Measurements from ENCODE around the gene CNIH3. TPM values are rescaled to one million over a fixed set of nuclear protein-coding genes. Genes with fewer than 3 reads are reported as not detected.

Gene CNIH3
- total and polyA plus RNA-seq, 10 of the 15 experiments (the other 5 are each of a cell fraction or from before 2014, with no cell fraction given): 0.77 to 5.8 (median 1.8) TPM

- RAD21 ChIA-PET (ENCODE audit: unreplicated experiment): no interaction called here
- 83% methylated on average over 1 of the region's 1 CpG for WGBS (ENCODE audit: insufficient coverage, insufficient replicate concordance, low lambda C conversion rate, missing lambda C conversion rate)
- no TSS peak for BruUV-seq (replicated peaks)
These were observed 114.4 kb downstream of the CNIH3 start for GRCh38 chr1:224730540-224730939.

GRCh38 chr1:224730965-224731364 lies 114.8 kb downstream of the CNIH3 start:
- ChIA-PET CTCF (interaction anchor here (1.0 to 1.2 kb wide), 3 partner anchors 9 to 192 kb away, joined by 3 to 5 read pairs (median 3); no protein-coding TSS in a partner anchor), RAD21 (ENCODE audit: unreplicated experiment) (no interaction called here), SMC1A (ENCODE audit: uncharacterized antibody, unreplicated experiment) (interaction anchor here (1.0 kb wide), 1 partner anchor 86 kb away, joined by 4 read pairs; no protein-coding TSS in a partner anchor), POLR2A (no interaction called here)
- Histone ChIP-seq H3K27ac (ENCODE audit: control insufficient read depth, insufficient read depth) (no peak overlapping the region), H3K27me3 (replicated peaks in 1 of 2; ENCODE audit: control insufficient read depth in 2 of 2, insufficient read depth in 2 of 2, low read length in 1 of 2) (no peaks in the 10 kb centered on the region), H2AFZ (ENCODE audit: control insufficient read depth, low read depth, low read length) (no peak overlapping the region), H3K4me2 (ENCODE audit: control insufficient read depth, insufficient read depth) (no peak overlapping the region), H3K36me3 (ENCODE audit: control insufficient read depth in 2 of 2, insufficient read depth in 2 of 2, low read length in 1 of 2) (no peaks in the 10 kb centered on the region), H3K4me3 (no peak overlapping the region), H4K20me1 (ENCODE audit: control insufficient read depth, insufficient read depth) (no peaks in the 10 kb centered on the region), H3K9me3 (replicated peaks; ENCODE audit: control insufficient read depth, insufficient read depth, low read length) (no peaks in the 10 kb centered on the region; the same call in 2 of the 3 replicates), H3K9ac (ENCODE audit: control insufficient read depth, insufficient read depth, low read length) (no peak overlapping the region), H3K4me1 (ENCODE audit: control insufficient read depth, insufficient read depth, low read length) (peaks cover 34% of the 10 kb centered on the region), H3K79me2 (ENCODE audit: control insufficient read depth, insufficient read depth, low read length) (no peaks in the 10 kb centered on the region)
- in situ Hi-C loops (cut with MboI) (no loop called here), intact Hi-C loops (cut with micrococcal nuclease; ENCODE audit: unreplicated experiment) (loop anchor here (5.0 to 10.0 kb wide), 3 partner anchors 191 to 1264 kb away; partner anchors contain the start of gene SDE2)
- no TSS peak for BruUV-seq (replicated peaks)
- ATAC-seq (no peak), FAIRE-seq (no peak), DNase-seq (ENCODE audit: low read depth, low spot score) (no peak)
- TF ChIP-seq SMAD5 (IDR thresholded peaks at IDR 0.05; ENCODE audit: low read depth) (no peak), E4F1 (IDR thresholded peaks at IDR 0.05; ENCODE audit: borderline replicate concordance, partially characterized antibody) (no peak), IRF3 (IDR thresholded peaks at IDR 0.05) (no peak), POLR2AphosphoS5 (IDR thresholded peaks at IDR 0.05; ENCODE audit: low read length) (no peak), ZNF274 (IDR thresholded peaks at IDR 0.05; ENCODE audit: insufficient read depth, insufficient read length) (no peak), ATF2 (IDR thresholded peaks at IDR 0.05; ENCODE audit: low read length) (no peak), RFX5 (IDR thresholded peaks at IDR 0.05; ENCODE audit: low read depth, low read length) (no peak), SREBF2 (IDR thresholded peaks at IDR 0.05; ENCODE audit: low read length) (no peak), ELK1 (IDR thresholded peaks at IDR 0.05; ENCODE audit: low read depth, low read length) (no peak)

More at GRCh38 chr1:224730540-224730939, 114.4 kb downstream of the CNIH3 start:
- Histone ChIP-seq H3K79me2 (ENCODE audit: control insufficient read depth, insufficient read depth, low read length) (no peaks in the 10 kb centered on the region), H3K27me3 (replicated peaks in 1 of 2; ENCODE audit: control insufficient read depth in 2 of 2, insufficient read depth in 2 of 2, low read length in 1 of 2) (no peaks in the 10 kb centered on the region), H3K9me3 (replicated peaks; ENCODE audit: control insufficient read depth, insufficient read depth, low read length) (no peaks in the 10 kb centered on the region; the same call in 2 of the 3 replicates), H3K4me2 (ENCODE audit: control insufficient read depth, insufficient read depth) (no peak overlapping the region), H3K9ac (ENCODE audit: control insufficient read depth, insufficient read depth, low read length) (no peak overlapping the region), H2AFZ (ENCODE audit: control insufficient read depth, low read depth, low read length) (no peak overlapping the region), H3K4me3 (no peak overlapping the region), H3K27ac (ENCODE audit: control insufficient read depth, insufficient read depth) (no peak overlapping the region), H4K20me1 (ENCODE audit: control insufficient read depth, insufficient read depth) (no peaks in the 10 kb centered on the region), H3K4me1 (ENCODE audit: control insufficient read depth, insufficient read depth, low read length) (peaks cover 32% of the 10 kb centered on the region), H3K36me3 (ENCODE audit: control insufficient read depth in 2 of 2, insufficient read depth in 2 of 2, low read length in 1 of 2) (no peaks in the 10 kb centered on the region)
- FAIRE-seq: no peak
- intact Hi-C loops (cut with micrococcal nuclease; ENCODE audit: unreplicated experiment): loop anchor here (5.0 to 10.0 kb wide), 3 partner anchors 192 to 1264 kb away; partner anchors contain the start of gene SDE2
- ATAC-seq: no peak
- POLR2A ChIA-PET: no interaction called here
- in situ Hi-C loops (cut with MboI): no loop called here
- TF ChIP-seq POLR2AphosphoS2 (IDR thresholded peaks at IDR 0.05; ENCODE audit: low read depth, low read length): no peak
- SMC1A ChIA-PET (ENCODE audit: uncharacterized antibody, unreplicated experiment): interaction anchor here (1.0 to 2.2 kb wide), 3 partner anchors 9 to 118 kb away, joined by 3 to 6 read pairs (median 4); no protein-coding TSS in a partner anchor
- CTCF ChIA-PET: interaction anchor here (1.0 to 1.2 kb wide), 4 partner anchors 9 to 192 kb away, joined by 3 to 5 read pairs (median 3); no protein-coding TSS in a partner anchor
- DNase-seq (ENCODE audit: low read depth, low spot score): no peak

All from GM12878 (cell line).